PFSK-1 (cell line): Measurements from ENCODE around the gene TMED3.
A peak's percentile ranks its signal among the peaks of the same experiment; 100 is the strongest.

Experiments
- FOXP2 ChIP-seq: optimal IDR thresholded peaks from 2 replicates; pipeline ENCODE3; 2011; ENCODE audit warnings: borderline replicate concordance, control low read depth, inconsistent platforms; ENCODE audit not compliant: insufficient read depth; ENCODE audit errors: extremely low read length, extremely low read depth
- POLR2AphosphoS5 ChIP-seq: IDR thresholded peaks from 2 replicates; pipeline ENCODE4 v1.6.1; 2012; ENCODE audit warnings: low read depth, mild to moderate bottlenecking, control low read depth, low read length, moderate library complexity
- REST ChIP-seq, 2 experiments: IDR thresholded peaks; 2 replicates each; pipeline versions ENCODE4 v1.6.1 to v1.8.0; 2011 to 2012; ENCODE audit warnings: low read depth in 2 of 2, low read length in 2 of 2, control low read depth in 1 of 2, inconsistent platforms in 1 of 2, mild to moderate bottlenecking in 1 of 2, moderate library complexity in 1 of 2; ENCODE audit not compliant: insufficient read depth in 1 of 2
- SIN3A ChIP-seq: IDR thresholded peaks from 2 replicates; pipeline ENCODE4 v1.6.1; 2012; ENCODE audit warnings: mild to moderate bottlenecking, low read length, moderate library complexity, borderline replicate concordance; ENCODE audit not compliant: insufficient read depth
- TAF1 ChIP-seq: IDR thresholded peaks from 2 replicates; pipeline ENCODE4 v1.6.1; 2012; ENCODE audit warnings: low read length, control low read depth, borderline replicate concordance; ENCODE audit not compliant: insufficient read depth

TMED3 gene

GRCh38 chr15:79310612-79310984, 314 bp upstream of the TMED3 start:
- TF ChIP-seq SIN3A (peak; percentile 70; the same call in 1 of the 2 replicates), FOXP2 (no peak)

GRCh38 chr15:79311901-79312553, 1.1 kb downstream of the TMED3 start:
- no peak for TF ChIP-seq SIN3A
- no peak for TF ChIP-seq FOXP2
- no peak for TF ChIP-seq REST (IDR thresholded peaks at IDR 0.05; ENCODE audit: insufficient read depth in 1 of 2, low read depth in 2 of 2, low read length in 2 of 2)
- TF ChIP-seq POLR2AphosphoS5, result no peak
- no peak for TF ChIP-seq TAF1

GRCh38 chr15:79314186-79314585, 3.3 kb downstream of the TMED3 start:
- TF ChIP-seq POLR2AphosphoS5 (no peak), TAF1 (no peak), REST (IDR thresholded peaks at IDR 0.05; ENCODE audit: insufficient read depth in 1 of 2, low read depth in 2 of 2, low read length in 2 of 2) (no peak), SIN3A (no peak), FOXP2 (no peak)

GRCh38 chr15:79314811-79315210, 3.9 kb downstream of the TMED3 start:
- TF ChIP-seq POLR2AphosphoS5 (no peak), SIN3A (no peak), REST (IDR thresholded peaks at IDR 0.05; ENCODE audit: insufficient read depth in 1 of 2, low read depth in 2 of 2, low read length in 2 of 2) (no peak), FOXP2 (no peak), TAF1 (no peak)

GRCh38 chr15:79315623-79316328, 4.9 kb downstream of the TMED3 start:
- TF ChIP-seq REST (IDR thresholded peaks at IDR 0.05; ENCODE audit: insufficient read depth in 1 of 2, low read depth in 2 of 2, low read length in 2 of 2), result no peak
- no peak for TF ChIP-seq TAF1
- no peak for TF ChIP-seq POLR2AphosphoS5
- TF ChIP-seq FOXP2, result no peak
- no peak for TF ChIP-seq SIN3A
